HG03565 (cell line): ENCODE measurements around the gene CRACR2A.

Source experiments
- ATAC-seq: cut with Tn5 transposase; IDR thresholded peaks from one replicate; pipeline ENCODE4 v1.9.1; 2021; ENCODE audit warnings: mild to moderate bottlenecking, moderate library complexity; ENCODE audit not compliant: unreplicated experiment

Gene CRACR2A

DNA sequence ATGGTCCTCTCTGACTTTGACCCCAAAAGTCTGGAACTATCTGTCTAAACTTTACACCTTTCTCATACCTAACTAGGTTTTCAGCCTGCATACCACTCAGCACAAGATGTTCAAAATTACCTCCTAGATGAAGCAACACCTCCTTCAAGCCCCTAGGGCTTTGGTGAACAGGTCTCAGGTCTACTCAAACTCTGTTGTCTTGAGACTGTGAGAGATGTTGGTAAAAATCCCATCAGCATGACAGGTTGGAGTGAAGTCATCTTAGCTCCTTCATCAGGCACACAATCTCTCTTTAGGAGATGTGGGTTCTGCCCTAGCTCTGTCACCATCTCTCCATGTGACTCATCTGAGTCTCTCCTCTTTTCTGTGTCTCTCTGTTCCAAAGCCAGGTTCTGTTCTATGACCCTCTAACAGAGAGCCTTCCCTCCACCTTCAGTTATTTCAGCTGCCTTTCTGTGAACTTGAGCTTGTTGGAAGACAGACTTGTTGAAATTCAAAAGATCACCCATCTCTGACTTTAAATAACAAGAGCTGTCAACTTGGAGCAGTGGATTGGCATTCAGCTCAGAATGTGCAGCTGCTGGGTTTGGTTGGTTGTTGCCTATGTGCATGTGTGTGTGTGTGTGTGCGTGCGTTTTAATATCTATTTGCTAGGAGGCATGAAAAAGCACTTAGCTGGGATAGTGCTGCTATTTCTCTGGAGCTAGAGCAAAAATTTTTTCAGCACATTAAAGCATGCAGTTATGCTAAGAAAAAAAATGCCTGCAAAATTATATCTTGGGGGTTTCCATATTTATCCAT, 130.7 kb downstream of the CRACR2A start:
- no peak for ATAC-seq

DNA sequence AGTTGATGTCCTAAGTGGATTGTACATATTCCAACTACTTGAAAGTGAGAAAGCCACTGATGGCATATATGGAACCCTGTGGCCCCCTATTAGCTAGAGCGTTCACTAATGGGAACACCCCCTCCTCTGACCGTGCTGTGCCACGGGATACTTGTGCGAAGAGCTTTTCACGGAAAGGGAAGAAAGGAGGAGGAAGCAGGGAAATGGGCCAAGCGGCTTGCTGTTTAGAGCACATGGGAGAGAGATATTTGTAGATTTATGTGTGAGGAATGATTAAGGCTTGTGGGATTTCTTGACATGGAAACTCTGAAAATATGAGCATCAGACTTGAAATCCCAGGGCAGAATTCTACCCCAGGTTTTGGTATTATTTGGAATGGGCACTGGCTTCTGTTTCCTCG, 132.1 kb downstream of the CRACR2A start:
- ATAC-seq, result no peak

DNA sequence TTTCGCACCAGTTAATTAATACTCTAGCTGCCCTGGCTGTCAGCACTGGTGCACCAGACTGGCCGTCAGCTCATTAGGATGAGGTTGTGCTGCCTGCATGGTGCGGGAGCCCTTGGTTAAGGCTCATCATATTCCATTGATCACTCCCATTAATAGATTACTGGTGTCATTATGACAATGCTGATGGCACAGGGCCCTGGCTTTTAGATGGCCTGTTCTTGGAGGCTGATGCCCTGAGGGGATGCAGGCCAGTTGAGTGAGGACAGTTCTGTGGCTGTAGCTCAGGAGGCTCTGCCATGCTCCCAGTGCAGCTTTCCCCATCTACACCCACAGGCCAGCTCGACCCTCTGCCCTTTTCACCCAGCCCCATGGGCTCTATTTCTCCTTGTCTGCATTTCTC, 135.3 kb downstream of the CRACR2A start:
- no peak for ATAC-seq

DNA sequence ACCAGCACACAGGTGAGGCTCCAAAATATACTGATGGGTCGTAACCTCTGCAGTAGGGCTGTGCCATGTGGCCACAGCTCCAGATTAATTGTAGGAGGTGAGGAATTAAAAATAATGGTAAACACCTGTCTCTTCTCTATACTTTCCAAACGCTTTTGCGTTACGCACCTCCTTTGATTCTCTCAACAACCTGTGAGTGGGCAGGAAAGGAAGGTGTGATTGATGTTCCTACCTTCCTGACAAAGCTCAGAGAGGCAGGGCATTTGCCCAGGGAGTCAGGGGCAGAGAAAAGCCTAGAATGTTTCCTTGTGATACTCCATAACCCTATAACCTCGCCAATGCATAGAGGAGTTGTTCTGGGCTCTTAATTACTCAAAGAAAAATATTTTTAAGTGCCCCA, 137.0 kb downstream of the CRACR2A start:
- no peak for ATAC-seq

DNA sequence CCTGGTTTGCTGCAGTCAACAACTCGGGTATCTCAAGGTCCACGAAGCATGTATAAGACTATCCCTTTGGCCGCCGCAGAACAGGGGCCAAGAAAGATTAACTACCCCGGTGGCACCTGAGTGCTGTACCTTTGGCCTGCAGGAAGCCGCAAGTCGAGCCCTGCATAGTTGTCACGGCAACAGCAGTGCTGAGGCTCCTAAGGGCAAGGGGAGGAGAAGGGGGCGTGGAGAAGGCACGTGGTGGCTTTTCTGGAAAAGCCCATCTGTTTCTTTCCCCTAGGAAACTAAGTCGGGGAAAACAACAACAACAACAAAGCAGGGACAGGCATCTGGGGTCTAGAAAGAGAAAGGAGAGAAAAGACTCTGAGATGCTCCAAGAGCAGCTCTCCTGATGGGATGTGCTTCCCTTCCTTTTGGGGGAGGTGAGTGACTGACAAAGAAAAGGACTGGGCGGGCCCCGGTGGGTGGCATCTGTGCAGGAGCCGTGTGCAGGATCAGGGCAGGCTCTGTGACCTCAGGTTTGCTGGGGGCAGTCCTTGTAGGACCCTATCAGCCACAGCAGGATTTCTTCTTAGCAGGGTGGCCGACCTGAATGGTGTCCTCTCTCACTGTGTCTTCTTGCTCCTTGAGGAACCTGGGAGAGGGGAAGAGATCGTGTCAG, 138.0 kb downstream of the CRACR2A start:
- ATAC-seq, result no peak

DNA sequence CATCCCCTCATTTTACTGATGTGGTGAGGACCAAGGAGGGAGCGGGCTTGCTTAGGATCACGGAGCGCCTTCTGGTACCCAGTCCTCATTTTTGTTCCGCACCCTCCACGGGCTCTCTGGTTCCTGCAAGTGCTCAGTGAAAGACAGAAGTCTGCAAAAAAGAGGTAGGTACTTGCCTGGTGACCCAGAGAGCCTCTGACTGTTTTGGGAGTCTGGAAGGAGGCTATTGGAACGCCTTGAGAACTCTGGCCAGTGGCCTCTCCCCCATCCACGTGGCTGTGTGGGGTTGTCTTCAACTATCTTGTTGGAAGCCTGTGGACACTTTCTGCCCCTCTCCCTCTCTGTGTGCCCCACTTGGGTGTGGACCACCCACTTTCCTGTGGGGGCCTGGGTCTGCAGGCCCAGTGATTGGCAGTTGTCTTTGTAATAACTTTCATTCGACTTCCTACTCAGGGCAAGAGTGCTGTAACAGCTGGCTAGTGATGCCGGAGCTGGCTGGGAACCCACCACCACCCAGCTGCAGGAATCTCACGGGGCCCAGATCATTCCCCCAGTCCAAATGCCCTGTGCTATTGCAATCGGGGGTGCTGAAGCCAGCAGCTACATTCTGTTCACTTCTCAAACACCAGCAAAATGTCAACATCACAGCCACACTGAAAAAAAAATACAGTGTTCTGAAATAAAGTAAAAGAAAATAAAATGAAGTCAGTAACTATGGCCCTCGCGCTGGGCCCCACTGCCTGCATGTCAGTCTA, 139.1 kb downstream of the CRACR2A start:
- no peak for ATAC-seq

DNA sequence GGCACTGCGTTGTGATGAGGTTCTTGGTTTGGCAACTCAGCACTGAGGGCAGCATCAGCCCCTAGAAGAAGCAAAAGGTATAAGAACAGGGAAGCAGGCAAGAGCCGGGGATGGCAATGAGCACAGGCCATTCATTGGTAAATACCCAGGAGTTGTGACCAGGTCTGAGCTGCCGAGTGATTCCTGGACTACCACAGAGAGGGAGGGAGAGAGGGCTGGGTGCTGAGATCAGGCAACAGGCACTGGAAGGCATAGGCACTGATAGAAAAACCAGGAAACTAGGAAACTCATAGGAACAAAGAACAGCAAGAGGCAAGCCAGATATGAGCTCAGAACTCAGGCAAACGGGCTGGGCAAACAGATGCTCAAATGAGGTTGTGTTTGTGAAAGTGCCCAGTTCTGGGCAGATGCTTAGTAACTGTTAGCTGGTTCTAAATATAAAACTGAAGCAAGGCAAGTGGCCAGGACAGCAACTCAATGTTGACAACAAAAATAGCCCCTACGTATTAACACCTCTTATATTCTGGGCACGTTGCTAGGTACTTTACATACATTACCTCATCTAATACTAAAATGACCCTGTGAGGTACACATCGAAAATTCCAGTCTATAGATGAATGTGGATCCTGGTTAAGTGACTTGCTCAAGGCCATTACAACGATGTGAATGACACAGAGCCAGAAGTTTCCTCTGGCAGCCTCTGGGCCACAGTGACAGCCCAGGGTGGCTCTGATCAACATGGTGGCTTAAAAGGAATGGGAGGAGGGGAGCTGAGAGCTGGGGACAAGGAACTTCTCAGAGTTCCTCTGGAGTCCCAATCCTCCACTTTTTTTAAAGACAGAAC, 140.8 kb downstream of the CRACR2A start:
- no peak for ATAC-seq

DNA sequence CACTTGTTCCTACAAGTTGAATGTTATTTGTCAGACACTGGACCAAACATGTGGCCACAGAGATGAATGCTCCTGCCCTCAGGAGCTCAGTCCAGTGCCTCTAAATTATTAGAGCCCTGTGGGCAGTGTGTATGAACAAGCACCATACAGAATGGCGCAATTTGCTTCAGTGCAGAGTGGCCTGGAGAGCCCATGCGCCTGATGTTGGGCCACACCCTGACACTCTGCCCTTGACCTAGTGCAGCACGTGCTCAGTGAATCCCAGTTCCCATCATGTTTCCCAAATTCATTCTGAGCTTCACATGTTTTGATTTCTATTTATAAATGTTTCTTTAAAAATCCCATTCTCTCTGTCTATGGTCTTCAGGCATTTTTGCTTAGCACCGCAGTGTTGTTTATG, 145.1 kb downstream of the CRACR2A start:
- ATAC-seq, result no peak

DNA sequence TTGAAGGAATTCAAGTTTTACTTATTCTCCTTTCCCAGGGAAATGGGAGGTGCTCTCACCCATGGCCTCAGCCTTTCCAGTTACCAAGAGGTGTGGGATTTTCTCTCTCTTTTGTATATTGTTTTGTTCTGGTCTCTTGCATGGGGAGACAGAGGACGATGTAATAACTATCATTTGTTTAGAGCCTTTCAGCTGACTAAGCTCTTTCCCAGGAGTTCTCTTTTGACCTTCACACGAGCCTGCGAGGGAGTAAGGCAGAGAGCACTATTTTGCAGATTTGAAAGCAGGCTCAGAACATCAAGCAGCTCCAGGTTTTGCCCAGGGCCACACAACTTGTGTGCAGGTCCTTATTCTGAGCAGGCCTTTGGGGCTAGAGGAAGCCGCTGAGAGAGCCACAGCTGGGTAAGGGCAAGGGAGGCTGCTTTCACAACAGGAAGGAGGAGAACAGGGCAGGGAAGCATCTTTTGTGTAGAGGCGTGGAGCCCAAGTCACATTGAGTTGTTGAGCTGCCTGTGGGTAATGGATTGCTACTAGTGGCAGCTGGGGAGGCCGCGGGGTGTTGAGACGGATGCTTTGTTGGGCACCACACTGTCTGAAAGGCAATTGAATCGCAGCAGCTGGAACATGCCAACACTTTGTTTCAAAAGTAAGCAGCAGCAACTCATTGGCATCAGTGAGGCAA, 145.7 kb downstream of the CRACR2A start:
- no peak for ATAC-seq

DNA sequence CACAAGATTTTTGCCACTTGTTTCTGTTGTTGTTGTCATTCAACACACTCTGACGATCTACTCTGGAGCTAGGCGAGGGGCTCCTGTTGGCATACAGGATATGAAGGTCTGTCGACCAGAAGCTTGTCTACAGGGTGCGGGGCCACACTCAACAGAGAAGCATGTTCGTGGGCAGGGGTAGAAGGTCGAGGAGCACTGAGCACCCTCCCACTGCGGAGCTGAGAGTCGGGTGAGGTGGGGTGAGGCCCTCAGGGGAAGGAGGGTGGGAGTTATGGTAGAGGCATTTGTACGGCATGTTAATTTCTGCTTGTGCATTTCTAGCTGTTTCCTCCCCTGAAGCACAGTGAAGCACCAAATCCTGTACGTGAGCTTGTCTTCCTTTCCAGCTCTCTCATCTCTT, 146.8 kb downstream of the CRACR2A start:
- ATAC-seq, result no peak

DNA sequence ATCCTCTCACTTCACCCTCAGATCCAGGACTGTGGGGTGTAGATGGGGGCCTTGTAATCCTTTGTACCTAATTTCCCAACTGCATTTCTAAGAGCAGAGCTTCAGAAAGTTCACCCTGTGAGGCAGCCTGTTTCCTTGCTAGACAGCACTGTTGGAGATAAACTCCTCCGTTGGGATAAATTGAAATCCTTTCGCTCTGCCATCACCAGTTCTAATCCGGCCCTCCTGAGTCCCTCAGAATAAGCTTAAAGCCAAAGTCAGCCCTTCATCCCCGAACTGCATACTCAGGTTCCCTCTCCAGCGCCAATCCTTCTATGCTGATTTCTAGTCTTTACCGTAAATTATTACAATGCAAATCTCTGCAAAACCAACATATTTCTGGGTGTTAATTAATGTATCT, 147.2 kb downstream of the CRACR2A start:
- ATAC-seq, result no peak

DNA sequence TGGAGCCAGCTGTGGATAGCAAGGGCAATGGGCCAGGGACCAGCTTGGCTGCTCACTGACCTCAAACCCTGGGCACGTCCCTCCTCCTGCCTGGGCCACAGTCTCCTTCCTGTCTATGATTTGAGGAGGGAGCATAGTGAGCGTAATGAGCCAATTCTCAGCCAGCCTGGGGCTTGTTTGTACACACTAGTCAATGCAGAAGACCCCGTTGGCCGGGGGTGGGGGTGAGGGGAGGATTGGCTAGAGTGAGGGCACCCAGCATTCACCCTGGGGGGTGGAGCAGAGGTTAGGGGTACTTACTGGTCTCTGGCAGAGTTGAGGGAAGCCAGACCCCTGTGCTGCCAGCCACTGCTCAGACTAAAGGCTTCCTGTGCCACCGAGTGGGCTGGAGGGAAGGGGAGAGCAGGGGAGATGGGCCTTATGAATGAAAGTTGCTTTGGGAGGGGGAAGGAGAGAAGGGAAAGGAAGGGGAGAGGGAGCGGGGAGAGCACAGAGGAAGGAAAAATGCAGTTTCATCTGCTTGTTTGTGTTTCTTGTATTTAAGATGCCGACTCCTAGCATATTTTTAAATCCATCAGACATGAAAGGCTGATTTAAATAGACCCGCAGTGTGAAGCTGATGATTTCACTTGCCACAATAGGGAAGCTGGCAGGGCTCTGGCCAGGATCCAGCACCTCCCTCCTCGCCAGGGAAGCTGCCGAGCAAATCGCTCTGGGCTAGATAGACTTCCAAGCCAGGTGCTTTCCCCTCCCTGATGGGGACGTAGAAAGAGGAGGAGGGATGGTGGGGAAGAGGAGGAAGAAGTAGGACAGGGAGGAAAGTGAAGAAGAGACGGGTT, 147.9 kb downstream of the CRACR2A start:
- no peak for ATAC-seq

DNA sequence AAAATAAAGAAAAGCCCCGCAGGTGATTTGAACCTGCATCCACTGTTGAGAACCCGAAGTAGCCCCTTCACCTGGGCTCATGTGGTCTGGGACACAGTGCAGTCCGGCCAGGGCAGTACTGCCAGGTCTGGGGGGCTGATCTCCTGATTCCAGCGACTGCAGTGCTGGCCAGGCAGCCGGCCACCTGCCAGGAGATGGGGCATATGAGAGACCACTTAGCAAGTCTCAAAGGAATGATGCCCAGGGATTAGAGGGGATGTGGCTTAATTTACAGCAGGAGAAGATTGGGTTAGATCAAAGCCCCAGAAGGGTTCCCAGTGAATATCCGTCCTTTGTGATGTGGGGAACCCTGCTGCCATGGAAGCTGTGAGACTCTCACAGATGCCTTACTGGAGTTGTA, 148.6 kb downstream of the CRACR2A start:
- ATAC-seq, result no peak

DNA sequence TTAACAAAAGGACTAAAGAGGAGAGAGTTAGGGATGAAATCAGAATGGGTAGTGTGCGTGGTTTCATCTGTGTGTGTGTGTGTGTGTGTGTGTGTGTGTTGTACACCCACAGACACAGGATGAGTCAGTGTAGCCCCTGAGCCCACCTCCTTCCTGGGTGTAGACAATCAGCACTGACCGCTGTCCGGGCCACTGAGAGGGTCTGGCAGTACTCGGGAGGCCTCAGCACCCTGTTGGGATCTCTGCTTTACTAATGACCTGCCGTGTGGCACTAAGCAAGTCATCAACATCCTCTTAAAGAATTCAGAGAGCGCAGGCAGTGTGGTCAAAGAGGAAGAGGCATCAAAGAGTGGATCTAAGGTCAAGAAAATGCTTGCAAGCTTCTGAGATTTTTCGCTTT, 149.3 kb downstream of the CRACR2A start:
- no peak for ATAC-seq

DNA sequence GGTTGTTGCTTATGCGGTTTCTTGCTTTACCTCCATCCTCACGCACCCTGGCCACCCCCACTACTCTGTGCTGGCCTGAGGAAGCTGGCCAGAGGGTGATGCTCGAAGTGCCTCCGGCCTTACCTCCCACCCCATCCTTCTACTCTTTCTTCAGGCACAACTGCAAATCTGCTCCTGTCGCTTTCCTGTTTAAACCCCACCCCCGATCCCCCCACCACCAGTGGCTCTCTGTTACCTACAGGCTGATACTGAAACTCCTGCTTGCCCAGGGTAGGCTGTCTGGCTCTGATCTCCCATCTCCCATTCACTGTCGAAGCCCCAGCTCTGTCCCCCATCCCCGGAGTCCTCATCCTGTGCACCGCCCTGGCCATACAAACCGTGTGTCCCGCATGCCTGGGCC, 150.4 kb downstream of the CRACR2A start:
- ATAC-seq, result no peak

DNA sequence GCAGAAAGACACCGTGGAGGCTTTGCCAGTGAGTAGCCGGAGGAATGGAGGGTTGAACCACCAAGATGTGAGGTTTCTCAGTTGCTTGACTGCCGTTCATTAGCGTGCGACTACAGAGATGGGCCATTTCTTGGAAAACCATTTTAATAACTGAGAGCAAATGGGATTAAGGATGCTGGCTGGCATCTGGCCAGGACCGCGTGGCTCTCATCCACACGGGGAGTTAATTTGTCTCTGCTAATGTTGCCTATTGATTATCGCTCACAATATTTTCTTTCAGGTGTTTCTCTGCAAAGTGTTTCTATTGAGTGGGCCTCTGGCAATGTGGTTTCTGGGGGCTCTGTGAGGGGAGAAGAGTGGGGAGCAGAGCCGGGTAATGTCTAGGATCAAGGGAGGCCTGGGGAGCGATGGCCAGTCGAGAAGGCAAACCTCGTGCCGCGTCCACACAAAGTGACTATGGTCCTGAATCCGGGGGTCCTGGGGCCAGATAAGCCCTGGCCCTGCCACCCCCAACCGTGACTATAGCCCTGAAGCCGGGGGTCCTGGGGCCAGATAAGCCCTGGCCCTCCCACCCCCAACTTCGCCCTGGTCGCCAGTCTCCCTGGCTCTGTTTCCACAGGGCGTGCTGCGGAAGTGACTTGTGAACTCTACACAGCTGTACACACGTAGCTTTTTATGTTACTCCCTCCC, 151.3 kb downstream of the CRACR2A start:
- ATAC-seq, result no peak

DNA sequence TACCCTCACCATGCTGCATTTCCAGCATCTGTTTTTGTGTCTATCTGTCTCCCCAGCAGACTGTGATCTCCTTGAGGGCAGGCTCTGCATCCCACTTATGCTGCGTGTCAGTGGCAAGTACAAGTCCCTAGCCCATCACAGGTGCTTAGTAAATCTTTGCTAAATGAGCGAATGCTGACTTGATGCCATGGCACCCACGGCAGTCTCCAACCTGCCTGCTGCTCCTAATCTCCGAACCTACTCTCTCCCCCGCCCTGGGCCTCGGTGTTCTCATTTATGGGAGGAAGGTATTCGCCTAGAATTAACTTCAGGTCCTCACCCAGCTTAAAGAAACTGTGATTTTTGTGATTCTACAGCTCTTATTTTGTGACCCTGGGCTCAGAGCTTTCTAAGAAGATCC, 152.0 kb downstream of the CRACR2A start:
- ATAC-seq, result no peak

DNA sequence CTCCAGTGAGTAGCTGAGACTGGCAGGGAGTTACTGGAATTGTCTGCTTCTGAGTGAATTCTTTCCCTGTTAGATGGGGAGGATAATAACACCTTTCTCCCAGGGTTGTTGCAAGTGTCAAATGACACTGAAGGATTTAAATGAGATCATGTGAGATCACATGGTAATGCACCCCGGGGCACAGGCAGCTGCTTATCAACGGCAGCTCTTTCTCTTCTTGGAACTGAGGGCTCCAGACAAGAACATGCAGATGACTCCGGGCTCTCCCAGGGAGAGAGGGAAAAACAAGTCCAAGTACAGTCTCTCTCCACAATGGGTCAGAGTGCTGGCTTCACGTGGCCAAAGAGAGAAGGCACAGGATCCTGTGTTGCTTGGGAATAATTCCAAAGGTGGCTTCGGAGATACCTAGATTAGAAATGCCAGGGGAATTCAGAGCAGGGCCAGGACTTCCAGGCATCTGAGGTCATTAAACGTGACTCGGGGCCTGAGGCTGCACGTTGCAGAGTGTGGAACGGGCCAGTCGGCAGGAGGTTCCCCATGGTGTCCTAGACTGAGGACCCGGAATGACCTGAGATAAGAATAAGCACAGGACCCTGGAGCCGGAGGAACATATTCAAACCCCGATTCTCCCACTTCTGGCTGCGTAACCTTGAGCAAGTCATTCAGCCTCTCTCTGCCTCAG, 152.7 kb downstream of the CRACR2A start:
- ATAC-seq, result no peak
